ENCODE results near the gene KCNIP4.

DNA sequence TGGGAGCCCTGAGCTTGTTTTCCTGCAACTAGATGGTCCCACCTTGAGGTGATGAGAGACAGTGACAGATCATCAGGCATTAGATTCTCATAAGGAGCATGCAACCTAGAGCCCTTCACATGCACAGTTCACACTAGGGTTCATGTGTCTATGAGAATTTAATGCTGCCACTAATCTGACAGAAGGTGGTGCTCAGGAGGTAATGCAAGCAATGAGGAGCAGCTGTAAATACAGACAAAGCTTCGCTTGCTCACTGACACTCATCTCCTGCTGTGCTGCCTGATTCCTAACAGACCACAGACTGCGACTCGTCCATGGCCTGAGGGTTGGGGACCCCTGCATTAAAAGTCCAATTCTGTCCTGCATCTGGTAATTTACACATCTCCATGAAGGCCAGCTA is 141.6 kb downstream of the KCNIP4 start:
- TF ChIP-seq ELF4 (IDR thresholded peaks at IDR 0.05) (no peak), FOXM1 (IDR thresholded peaks at IDR 0.05; ENCODE audit: borderline replicate concordance) (no peak), L3MBTL2 (conservative IDR thresholded peaks at IDR 0.05) (no peak), NFRKB (IDR thresholded peaks at IDR 0.05) (no peak)

All from HEK293T (cell line).